ENCODE data around the gene OLAH.

The OLAH gene

DNA sequence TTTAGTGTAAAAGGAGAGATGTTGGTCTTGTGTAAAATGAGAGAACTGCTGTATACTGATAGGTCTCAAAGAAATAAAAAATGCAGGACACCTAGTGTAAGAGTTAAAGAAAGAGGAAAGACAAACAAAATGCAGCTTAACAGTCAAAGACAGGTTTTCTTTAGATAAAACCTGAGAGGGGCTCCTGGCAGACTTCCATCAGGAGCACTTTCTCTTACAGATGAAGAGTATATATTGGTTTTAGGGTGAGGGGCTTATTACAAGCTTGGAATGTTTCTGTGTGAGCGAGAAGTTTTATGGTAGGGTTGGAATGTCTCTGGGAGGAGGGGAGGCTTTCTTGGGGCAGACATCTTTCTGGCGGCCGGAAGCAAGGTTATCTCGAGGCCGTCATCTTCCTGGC is 28.6 kb downstream of the OLAH start:
- DNase-seq (ENCODE audit: low spot score) = no peak

DNA sequence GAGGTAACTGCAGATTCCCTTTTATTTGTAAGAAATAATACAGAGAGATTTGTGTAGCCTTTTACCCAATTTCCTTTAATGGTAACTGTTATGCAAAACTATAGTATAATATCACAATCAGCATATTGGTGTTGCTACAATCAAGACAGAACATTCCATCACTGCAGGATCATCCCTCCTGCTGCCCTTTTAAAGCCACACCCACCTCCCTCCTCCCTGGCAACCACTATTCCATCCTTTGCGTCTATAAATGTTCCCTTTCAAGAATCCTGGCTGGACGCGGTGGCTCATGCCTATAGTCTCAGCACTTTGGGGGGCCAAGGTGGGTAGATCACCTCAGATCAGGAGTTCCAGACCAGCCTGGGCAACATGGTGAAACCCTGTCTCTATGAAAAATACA is 31.7 kb downstream of the OLAH start:
- no peak for DNase-seq (ENCODE audit: low spot score)

DNA sequence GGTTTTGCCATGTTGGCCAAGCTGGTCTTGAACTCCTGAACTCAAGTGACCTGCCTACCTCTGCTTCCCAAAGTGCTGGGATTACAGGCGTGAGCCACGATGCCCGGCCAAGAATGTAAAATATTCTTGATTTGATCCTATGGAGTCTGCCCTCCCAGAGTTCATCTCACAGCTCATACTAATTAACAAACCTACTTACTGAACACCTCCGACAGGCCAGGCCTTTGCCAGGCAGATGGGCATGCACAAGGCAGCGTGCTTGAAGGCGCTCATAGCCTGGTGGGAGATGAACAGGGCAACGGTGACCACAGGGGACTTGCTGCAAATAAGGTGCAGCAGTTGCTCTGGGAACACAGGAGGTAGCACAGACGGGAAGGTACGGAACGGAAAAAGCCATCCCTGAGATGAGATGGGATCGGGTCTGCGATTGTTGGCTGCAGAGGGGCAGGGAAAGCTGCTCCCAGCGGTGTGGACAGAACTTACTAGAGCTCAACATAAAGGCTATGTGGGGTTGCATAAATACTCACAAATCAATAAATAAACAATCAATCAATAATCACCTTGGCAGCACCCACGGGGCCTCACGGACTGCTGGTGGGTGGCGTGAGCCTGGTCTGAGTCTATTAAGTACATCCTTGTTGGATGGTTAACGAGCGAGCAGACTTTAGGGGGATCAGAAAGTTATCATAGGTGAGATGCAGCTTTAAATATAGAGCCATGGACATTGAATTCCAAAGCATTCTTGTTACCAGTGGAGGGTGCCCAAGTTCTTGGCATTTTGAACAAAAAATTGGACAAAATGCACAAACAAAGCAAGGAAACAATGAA is 40.1 kb downstream of the OLAH start:
- no peak for DNase-seq (ENCODE audit: low spot score)

DNA sequence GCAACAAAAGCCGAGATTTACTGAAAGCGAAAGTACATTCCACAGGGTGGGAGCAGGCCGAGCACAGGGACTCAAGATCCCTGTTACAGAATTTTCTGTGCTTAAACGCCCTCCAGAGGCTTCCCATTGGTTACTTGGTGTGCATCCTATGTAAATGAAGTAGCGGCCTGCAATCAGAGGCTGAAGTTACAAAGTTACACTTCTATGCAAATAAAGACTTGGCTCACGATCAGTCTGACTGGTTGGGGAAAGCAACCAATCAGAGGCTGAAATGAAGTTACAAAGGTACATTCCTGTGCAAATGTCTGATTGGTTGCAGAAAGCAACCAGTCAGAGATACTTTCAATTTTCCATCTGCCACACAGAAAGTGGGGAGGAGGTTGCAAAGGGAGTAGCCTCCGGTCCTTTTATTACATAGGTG is 40.8 kb downstream of the OLAH start:
- peak; percentile 49 for DNase-seq (ENCODE audit: low spot score)

DNA sequence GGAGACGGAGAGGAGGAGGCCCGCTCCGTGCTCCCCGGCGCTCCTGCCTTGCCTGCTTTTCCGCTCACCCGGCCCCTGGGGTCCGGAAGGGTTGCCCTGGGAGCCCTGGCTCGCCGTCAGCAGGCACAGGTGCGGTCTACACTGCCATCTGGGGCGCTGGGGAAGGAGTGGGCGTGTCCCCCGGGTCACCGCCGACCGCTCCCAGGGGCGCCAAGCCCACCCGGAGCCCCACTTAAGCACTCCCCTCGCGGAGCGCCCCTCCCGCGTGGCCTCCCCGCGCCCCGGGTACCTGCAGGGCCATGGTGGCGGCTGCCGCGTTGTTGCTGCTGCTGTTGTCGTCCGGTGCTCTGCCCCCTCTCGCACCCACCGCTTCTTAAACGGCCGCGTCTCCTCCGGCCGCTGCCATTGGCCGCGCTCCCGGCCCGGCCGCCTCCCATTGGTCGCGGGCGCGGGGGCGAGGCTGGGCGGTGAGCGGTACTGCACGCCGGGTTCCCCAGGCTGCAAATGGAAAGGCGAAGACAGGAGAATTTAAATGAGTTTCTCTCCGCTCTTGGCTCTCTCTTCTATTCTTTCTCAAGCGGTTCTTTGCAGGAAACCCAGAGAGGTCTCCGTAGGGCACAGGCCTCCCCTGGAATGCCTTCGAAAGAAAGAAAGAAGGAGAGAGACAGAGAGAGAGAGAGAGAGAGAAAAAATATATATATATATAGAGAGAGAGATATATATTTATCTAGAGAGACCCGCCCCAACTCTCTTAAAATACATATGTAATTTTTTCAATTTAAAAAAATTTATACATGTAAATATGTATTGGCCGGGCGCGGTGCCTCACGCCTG is 44.9 kb downstream of the OLAH start, which contains the start of gene ACBD7:
ACBD7 (minus strand) TSS at position 349 of the 834 bp plus-strand sequence; CDS start at position 301, 48 bp downstream.
- DNase-seq (ENCODE audit: low spot score) = peak; percentile 98

DNA sequence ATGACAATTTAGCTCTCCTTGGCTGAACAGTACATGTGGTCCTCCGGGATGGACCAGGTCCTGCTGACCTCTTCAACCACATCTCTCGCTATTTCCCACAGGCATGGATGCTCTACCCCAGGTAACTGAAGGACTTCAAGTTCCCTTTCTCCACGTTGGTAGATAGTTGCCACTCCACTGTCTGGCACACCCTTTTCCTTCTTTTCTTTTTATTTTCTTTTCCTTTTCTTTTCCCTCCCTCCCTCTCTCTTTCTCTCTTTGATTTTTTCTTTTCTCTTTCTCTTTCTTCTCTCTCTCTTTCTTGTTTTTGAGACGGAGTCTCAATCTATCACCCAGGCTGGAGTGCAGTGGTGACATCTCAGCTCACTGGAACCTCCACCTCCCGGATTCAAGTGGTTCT is 47.7 kb downstream of the OLAH start:
- no peak for DNase-seq (ENCODE audit: low spot score)

DNA sequence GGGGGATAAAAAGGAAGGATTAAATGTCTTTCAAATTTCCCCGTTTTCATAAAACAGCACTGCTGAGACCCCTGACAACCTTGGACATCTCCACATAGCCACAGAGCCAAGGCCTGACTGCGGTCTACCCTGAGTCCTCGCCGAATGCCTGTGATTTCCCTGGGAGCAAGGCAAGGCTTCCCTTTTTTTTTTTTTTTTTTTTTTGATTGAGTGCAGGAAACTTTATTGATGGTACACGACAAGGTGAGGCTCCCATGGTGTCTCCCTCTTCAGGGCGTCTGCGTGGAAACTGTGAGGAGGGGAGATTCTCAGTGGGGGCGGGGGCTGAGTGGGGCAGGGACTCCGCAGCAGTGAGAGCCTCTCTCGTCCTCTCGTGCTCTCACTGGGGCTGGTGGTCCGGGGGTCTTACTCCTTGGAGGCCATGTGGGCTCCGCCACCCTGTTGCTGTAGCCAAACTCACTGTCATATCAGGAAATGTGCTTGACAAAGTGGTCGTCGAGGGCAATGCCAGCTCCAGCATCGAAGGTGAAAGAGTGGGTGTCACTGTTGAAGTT is 49.2 kb downstream of the OLAH start:
- no peak for DNase-seq (ENCODE audit: low spot score)

DNA sequence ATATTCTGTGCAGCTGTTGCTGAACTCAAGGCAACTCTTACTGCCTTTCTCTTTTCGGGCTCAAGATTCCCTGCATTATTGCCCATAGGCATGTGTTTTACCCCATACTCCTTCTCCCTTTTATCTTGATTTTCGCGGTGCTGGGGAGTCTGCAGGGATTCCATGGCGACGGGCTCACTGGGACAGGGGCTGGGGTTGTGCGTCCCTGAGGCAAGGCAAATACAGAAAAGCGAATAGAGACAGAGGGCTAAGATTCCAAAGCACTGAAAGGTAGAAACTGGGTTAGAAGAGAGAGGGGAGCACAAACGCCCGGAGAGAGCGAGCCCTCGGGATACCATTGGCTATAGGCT is 52.9 kb downstream of the OLAH start:
- DNase-seq (ENCODE audit: low spot score) = no peak

DNA sequence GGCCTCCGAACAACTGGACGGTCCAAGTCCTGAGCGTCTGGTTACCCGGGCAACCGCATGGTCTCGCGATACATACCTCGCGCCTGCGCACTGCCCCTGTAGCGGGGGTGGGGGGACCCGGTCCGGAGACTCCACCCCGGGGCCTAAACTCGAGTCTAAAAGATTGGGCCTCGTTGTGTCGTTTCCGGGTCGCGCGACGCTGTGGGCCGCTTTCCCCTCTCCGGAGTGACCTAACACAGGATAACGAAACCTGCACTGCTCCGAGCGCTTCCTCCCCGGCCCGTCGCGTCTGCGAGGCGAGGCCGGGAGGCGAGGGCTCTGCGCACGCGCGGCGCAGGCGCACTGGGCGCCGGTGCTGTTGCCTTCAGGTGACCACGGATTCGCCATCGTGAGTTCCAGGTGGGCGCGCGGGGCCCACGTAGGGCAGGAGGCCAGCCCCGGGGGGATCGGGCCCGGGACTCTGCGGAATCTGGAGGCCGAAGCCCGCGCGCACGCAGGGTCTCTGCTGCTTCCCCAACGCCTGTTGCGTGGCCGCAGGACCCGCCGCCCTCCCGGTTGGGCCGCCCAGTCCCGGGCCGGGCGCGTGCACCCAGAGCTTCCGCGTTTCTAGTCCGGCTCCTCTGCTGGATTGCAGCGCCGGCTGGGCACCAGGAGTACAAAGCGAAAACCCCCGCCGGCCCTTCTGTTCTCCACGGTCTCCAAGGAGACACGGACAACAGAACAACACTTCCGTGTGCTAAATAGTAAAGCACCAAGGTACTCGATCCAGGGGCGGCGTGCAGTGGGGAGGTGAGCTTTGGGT is 53.5 kb downstream of the OLAH start, which contains the start of gene RPP38:
RPP38 (plus strand) TSS at position 345 of the 802 bp plus-strand sequence. CDS start 5,960 bp downstream, outside the sequence.
- DNase-seq (ENCODE audit: low spot score) = peak; percentile 97

DNA sequence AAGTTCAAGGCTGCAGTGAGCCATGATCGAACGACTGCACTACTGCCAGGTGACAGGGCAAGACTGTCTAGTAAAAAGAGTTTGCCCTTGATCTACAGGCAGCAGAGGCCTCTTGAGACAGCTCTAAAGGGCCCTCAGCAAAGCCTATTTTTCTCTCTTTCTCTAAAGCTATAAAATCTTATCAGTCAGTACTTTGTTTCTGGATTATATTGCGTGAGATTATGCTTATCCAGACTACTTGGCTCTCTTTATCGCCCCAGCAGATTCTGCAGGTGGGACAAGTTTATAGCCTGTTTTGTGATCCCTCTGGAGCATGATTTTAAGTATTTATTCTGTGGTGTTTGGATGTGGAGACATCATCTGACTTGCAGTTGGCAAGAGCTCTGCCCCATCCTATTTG is 56.1 kb downstream of the OLAH start:
- DNase-seq (ENCODE audit: low spot score) = no peak

DNA sequence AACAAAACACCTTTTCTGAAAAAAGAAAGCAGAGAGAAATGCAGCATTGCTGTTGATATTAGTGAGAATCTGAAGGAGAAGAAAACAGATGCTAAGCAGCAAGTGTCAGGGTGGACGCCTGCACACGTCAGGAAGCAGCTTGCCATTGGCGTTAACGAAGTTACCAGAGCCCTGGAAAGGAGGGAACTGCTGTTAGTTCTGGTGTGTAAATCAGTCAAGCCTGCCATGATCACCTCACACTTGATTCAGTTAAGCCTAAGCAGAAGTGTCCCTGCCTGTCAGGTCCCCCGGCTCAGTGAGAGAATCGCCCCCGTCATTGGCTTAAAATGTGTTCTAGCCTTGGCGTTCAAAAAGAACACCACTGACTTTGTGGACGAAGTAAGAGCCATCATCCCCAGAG is 59.8 kb downstream of the OLAH start:
- no peak for DNase-seq (ENCODE audit: low spot score)

DNA sequence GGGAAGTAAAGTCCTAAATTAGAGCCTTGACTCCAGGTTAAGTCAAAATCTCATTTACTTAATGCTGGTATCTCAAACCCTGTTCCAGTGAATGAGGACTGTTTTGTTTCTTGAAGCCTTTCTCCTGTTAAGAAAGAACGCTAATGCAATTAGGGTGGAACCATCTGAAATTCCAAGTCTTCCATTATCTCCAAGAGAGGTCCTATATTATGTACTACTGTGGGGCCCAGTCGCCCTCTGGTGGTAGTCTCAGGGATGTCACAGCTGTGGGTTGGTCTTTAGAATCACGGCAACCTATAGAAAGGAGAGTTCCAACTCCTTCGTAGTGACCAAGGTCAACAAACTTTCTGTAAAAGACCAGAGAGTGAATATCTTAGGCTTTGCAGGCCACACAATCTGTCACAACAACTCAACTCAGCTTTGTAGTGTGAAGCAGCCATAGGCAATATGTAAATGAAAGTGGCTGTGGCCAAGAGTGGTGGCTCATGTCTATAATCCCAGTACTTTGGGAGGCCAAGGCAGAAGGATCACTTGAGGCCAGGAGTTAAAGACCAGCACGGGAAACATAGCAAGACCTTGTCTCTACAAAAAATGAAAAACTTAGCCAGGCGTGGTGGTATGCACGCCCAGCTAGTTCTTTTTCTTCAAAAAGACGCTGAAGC is 62.7 kb downstream of the OLAH start:
- peak; percentile 77 for DNase-seq (ENCODE audit: low spot score)

DNA sequence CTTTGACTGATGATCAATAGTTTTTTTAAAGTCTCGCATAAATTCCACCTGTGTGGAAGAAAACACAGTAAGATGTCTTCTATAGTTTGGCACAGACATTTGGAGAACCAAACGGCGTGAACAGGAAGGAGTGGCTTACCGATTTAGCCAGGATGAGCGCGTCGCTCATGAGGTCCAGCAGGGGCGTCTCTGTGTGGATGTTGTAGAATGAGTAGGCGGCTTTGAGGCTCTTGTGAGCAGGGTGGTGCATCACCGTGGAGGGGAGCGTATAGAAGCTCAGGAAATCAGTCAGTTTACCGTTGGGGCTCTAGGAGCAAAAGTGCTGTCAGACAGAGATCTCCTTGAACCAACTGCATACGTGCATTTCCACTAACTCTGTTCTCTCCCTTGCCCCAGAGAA is 68.9 kb downstream of the OLAH start:
- DNase-seq (ENCODE audit: low spot score) = no peak

DNA sequence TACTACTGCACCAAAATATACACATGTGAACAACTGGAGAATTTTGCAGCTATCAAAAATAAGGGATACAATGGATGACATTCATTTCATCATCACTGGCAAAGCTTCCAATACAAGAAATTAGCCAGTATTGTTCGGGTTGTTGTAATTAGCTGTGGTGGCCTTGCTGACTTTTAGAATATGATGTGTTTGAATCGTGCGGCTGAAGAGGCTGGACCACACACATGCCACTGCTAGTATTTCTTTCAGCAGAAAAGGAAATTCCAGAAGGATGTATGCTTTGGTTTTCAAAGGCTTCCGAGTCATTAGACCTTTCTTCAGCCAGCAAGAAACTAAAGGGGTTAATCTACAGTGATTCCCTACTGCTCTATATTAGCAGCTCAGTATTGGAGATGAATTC is 70.0 kb downstream of the OLAH start:
- no peak for DNase-seq (ENCODE audit: low spot score)

DNA sequence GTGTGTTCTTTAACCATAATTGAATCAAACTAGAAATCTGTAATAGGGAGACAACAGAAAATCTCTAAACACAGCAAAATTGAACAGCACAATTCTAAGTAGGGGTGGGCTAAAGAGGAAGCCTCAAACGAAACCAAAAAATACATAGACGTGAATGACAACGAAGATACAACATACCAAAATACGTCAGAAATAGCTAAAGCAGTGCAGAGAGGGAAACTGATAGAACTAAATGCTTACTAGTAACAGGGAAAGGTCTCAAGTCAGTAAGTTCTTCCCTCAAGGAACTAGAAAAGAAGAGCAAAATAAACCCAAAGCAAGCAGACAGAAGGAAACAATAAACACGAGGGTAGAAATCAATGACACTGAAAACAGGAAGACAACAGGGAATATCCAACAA is 72.5 kb downstream of the OLAH start:
- DNase-seq (ENCODE audit: low spot score) = no peak

DNA sequence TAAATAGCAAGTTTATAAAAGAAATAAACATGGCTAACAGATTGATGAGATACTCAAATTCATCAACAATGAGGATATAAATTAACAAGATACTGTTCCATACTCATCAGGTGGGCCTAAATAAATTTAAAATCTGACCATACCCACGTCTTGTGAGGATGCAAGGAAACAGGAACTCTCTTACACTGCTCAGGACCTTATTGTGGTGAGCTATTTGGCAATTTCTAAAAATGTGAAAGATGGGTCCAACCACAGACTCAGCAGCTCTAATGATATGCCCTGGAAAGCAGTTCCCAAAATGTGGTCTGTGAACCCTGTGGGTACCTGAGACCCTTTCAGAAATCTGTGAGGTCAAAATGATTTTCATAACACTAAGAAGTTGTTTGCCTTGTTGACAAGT is 74.9 kb downstream of the OLAH start:
- DNase-seq (ENCODE audit: low spot score) = no peak

DNA sequence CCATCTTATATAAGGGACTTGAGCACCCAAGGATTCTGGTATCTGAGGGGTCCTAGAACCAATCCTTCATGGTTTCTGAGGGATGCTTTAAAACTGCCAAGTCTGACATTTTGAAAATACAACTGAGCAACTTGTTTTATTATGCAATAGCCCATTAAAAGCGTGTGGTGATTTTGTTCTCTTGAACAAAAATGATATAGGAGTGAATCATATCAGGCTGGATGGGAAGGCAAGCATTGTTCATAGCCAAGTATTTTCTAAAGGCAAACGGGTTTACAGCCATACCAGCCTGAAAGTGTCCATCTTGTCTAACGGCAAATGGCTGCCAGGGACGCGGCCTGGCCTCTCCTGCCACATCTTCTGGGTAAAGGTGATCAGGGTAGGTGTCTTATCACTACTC is 76.8 kb downstream of the OLAH start:
- DNase-seq (ENCODE audit: low spot score) = no peak

DNA sequence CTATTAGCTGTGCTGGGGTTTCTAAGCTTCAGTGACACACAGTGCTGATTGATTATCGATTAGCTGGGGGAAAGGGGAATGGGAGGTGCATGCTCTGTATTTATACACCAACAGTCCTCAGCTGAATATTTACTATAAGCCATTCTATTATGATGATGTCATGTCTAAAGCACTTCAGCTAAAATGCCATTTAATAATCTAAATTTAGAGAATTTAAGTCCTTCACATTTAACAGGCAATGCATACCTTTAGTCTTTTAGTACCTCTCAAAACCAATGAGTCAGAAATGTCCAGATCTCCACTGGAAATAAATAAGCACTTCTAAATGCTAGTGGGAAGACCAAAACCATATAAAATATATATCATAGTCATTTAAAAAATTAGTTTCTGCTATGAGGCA is 78.0 kb downstream of the OLAH start:
- DNase-seq (ENCODE audit: low spot score) = no peak

DNA sequence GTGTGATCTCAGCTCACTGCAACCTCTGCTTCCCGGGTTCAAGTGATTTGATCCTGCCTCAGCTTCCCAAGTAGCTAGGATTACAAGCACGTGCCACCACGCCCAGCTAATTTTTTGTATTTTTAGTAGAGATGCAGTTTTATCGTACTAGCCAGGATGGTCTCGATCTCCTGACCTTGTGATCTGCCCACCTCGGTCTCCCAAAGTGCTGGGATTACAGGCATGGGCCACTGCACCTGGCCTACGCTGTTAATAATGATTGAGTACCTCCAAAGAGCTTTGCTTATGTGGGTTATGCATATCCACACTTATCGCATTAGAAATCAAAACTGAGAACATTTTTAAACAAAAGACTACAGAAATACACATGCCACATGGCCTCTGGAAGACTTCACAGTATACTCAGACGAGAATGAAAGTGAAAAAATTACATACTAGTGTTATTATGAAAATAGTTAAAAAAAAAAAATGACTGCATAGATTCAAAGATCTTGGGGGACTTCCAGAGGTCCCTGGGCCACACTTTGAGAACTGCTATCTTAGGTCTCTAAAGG is 78.8 kb downstream of the OLAH start:
- no peak for DNase-seq (ENCODE audit: low spot score)
